ENCODE data around the gene TMEM18.

Gene TMEM18

GRCh38 chr2:671787-672605, 5.2 kb downstream of the TMEM18 start:
- DNase-seq: no peak

GRCh38 chr2:671072-671471, 6.1 kb downstream of the TMEM18 start:
- DNase-seq: no peak

DNA sequence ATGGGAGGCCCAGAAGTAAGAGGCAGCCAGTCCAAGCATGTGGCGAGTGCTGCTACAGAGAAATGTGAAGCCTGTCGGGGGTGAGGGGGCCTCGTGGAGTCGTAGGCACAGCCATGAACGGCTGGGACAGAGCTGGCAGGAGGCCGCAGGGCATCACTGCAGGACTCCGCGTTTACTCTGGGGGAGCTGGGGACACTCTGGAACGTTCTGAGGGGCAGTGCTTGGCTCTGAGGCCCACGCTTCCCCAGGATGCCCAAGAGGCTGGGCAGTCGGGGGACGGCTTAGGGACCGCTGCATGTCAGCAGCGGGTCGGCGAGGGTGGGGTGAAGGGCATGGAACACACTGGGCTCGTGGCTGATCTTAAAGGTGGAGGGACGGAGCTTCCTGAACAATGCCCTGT, 6.6 kb downstream of the TMEM18 start:
- DNase-seq: no peak

- DNase-seq: no peak
Observed at GRCh38 chr2:669323-669722, 7.9 kb downstream of the TMEM18 start.

DNA sequence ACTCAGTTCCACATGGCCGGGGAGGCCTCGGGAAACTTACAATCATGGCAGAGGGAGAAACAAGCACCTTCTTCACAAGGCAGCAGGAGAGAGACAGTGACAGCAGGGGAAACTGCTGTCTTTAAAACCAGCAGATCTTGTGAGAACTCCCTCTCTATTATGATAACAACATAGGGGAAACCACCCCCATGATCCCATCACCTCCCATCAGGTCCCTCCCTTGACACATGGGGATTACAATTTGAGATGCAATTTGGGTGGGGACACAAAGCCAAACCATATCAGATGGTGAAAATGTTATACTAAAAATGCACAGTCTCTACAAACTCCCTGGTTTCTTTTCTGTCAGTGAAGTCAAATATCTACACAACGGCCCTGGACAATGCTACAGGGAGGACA, 9.2 kb downstream of the TMEM18 start:
- no peak for DNase-seq

- no peak for DNase-seq
Observed at GRCh38 chr2:667332-667999, 9.7 kb downstream of the TMEM18 start.

- no peak for DNase-seq
Observed at GRCh38 chr2:666441-666840, 10.8 kb downstream of the TMEM18 start.

GRCh38 chr2:665340-666073, 11.7 kb downstream of the TMEM18 start:
- no peak for DNase-seq

GRCh38 chr2:664063-664462, 13.1 kb downstream of the TMEM18 start:
- DNase-seq: no peak

- DNase-seq: no peak
Observed at GRCh38 chr2:663221-663620, 14.0 kb downstream of the TMEM18 start.

DNA sequence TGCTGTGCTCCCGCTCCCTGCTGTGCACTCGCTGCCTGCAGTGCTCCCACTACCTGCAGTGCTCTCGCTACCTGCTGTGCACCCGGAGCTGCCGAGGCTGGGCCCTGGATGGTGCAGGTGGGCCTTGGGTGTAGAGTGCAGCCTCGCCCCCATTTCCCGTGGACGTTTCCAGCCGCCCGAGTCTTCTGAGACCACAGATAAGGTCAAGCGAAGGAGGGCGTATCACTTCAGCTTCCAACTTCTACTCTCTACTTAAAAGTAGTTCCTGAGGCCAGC, 15.9 kb downstream of the TMEM18 start:
- DNase-seq: no peak

DNA sequence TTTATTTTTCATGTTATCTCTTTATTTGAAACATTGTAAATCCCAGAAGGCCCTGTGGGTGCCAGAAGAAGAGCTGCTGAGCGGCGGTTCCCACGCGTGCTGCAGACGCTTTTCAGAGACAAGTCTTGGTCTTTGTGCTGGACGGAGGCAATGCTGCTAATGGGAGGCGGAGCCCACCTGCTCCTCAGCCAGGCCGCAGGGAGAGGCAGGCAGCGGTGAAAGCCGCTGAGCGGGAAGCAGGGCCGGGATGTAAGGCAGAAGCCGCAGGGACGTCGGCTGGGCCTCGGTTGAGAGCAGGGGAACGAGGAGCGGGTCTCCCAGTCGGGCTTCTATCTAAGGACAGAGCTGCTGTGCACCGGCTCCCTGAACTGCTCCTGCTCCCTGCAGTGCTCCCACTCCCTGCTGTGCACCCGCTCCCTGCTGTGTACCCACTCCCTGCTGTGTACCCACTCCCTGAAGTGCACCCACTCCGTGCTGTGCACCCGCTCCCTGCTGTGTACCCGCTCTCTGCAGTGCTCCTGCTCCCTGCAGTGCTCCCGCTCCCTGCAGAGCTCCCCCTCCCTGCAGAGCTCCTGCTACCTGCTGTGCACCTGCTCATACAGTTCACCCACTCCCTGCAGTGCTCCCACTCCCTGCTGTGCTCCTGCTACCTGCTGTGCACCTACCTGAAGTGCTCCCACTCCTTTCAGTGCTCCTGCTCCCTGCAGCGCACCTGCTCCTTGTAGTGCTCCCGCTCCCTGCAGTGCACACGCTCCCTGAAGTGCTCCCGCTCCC, 16.4 kb downstream of the TMEM18 start:
- DNase-seq: no peak

DNA sequence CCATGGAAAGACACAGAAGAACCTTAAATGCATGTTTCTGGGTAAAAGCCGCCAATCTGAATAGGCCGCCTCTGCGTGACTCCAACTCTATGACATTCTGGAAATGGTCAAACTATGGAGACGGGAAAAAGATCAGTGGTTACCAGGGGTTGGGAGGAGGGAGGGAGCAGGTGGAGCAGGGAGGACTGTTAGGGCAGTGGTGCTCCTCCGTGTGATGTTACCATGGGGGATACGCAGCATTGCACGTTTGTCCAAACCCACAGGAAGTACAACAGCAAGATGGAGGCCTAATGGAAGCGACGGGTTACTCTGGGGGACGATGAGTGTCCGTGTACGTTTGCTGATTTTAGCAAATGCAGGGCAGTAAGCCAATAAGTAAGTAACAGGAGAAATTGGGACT, 17.2 kb downstream of the TMEM18 start:
- no peak for DNase-seq

GRCh38 chr2:658426-658825, 18.8 kb downstream of the TMEM18 start:
- no peak for DNase-seq

GRCh38 chr2:657766-658165, 19.4 kb downstream of the TMEM18 start:
- no peak for DNase-seq

DNA sequence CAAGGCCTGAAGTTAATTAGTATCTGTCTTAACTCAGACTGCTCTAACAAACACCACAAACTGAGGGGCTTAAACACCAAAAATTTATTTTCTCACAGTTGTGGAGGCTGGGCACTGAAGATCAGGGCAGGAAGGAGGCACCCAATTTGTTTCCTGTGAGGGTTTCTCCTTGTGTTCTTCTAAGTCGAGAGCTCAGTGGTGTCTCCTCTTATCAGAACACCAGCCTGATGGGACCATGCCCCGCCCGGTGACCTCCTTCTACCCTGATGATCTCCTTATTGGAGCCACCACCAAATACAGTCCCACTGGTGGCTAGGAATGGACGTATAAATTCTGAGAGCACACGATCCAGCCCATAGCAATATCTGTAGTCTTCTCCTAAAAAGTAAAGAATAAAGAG, 20.5 kb downstream of the TMEM18 start:
- no peak for DNase-seq

GRCh38 chr2:655626-656025, 21.6 kb downstream of the TMEM18 start:
- DNase-seq: no peak

DNA sequence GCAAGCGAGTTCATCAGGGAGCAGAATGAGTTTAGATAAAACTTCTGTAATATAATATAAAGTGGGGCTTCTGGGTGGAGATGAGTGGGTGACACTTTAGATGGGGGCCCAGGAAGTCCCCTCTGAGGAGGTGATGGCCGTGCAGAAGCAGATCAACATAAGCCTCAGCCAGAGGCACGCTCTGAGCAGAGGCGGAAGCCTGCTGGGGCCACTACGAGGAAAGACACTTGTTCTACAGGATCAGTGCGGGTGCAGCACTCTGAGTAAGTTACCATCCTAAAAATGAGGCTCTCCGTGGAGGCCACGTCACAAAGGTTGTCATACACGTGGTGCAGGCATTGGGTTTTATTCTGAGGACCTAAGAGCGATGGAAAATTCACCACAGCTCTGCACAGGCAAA, 22.3 kb downstream of the TMEM18 start:
- DNase-seq: no peak

GRCh38 chr2:653645-654425, 23.4 kb downstream of the TMEM18 start:
- no peak for DNase-seq

- DNase-seq: no peak
Observed at GRCh38 chr2:652881-653480, 24.2 kb downstream of the TMEM18 start.

DNA sequence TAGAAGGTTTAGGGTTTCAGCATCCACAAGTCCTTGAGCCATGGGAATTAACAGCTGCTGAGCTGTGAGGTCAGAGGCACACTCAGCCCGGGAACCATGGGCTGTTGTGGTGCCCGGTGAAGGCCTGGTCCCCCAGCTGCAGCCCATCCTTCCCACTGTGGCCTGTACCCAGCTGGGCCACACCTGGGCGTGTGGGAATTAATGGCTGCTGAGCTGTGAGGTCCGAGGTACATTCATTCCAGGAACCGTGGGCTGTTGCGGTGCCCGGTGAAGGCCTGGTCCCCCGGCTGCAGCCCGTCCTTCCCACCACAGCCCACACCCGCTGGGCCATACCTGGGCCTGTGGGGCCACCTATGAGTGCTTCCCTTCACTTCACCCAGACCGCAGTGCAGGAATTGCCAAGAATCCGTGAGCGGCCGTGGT, 25.2 kb downstream of the TMEM18 start:
- DNase-seq: no peak
